Thoracic aorta (tissue), 2 donors: ENCODE measurements around the gene WDFY4. TPM values are rescaled to one million over a fixed set of nuclear protein-coding genes. Genes with fewer than 3 reads are reported as not detected.

ENCODE experiments used
- ATAC-seq: fragments of 150-250 bp; one replicate; pipeline ENCODE4 v1.8.0; 2017; ENCODE audit warnings: low read depth; ENCODE audit not compliant: insufficient number of reproducible peaks, low FRiP score
- DNase-seq: peaks from one replicate; pipeline ENCODE4 v3.0.0-alpha.2; 2020; ENCODE audit warnings: low spot score
- H3K27ac ChIP-seq, 2 donors: fragments of 200-600 bp; sonication (generic); 1 replicate in 1 of 2; 2 replicates in 1 of 2; pipeline ENCODE4 v1.5.1; 2016; ENCODE audit warnings: mild to moderate bottlenecking in 2 of 2, moderate library complexity in 2 of 2
- H3K27me3 ChIP-seq: fragments of 200-600 bp; sonication (generic); replicated peaks from 2 replicates; pipeline ENCODE4 v1.6.0; 2016; ENCODE audit warnings: mild to moderate bottlenecking; ENCODE audit not compliant: insufficient read depth
- H3K36me3 ChIP-seq: fragments of 200-600 bp; sonication (generic); one replicate; pipeline ENCODE4 v1.5.1; 2016
- H3K4me1 ChIP-seq, 2 donors: fragments of 200-600 bp; sonication (generic); 1 replicate in 1 of 2; 2 replicates in 1 of 2; pipeline versions ENCODE4 v1.5.1 to v1.6.0; 2016; ENCODE audit warnings: low read depth in 2 of 2, mild to moderate bottlenecking in 1 of 2; ENCODE audit not compliant: control insufficient read depth in 1 of 2
- H3K4me3 ChIP-seq: fragments of 200-600 bp; sonication (generic); 2 replicates; pipeline ENCODE4 v1.5.1; 2016; ENCODE audit warnings: mild to moderate bottlenecking
- H3K9me3 ChIP-seq: fragments of 200-600 bp; sonication (generic); 2 replicates; pipeline ENCODE4 v1.5.1; 2016
- total RNA-seq, 2 donors: library from RNA; depleted of rRNA; stranded (reverse); fragments of >200 nt; gene quantifications; one replicate each; pipeline versions ENCODE4 v1.1.0 to v1.2.3, GENCODE V29; 2016
- TF ChIP-seq, protein P1 (sequence below): fragments of 200-600 bp; sonication (generic); IDR thresholded peaks from one replicate; pipeline ENCODE4 v1.5.1; 2019; ENCODE audit warnings: antibody characterized with exemption

Gene WDFY4
- total RNA-seq, 2 donors from 2014 or later: 10.0 to 14.9 TPM

DNA sequence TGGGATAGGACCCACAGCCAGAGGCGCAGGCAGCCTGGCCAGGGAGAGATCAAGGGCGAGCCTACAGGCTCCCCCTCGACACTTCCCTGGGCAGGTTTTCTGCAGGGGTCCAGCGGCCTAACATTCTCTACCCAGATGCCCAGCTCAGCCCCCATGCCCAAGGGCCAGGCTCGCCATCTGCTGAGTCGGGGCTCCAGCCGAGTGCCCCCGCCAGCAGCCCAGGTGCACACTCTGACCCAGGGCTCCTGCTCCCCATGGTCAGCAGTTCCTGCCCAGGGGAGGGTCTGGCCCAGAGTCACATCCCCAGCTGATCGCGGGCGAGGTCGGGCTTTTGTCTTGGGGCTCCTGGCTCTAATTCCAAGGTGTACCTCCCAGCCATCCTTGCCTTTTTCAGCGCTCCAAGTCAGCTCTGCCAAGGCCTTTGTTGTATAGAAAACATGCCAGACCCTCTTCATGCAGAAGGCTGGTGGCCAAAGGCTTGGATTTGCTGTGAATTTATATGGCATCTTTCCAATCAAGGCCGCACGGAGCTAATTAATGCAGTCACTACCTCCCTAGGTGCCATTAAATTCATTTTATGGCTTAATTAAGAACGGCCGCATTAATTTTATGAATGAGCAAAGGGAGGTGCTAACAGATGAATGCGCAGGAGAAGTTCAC, 134.3 kb downstream of the WDFY4 start:
- no peaks in the 10 kb centered on the region for H3K27me3 ChIP-seq
- no peaks in the 10 kb centered on the region for H3K9me3 ChIP-seq
- DNase-seq (no peak), ATAC-seq (no peak)
- no peak overlapping the region for H3K4me3 ChIP-seq
- no peaks in the 10 kb centered on the region for H3K36me3 ChIP-seq
- TF ChIP-seq, protein P1, sequence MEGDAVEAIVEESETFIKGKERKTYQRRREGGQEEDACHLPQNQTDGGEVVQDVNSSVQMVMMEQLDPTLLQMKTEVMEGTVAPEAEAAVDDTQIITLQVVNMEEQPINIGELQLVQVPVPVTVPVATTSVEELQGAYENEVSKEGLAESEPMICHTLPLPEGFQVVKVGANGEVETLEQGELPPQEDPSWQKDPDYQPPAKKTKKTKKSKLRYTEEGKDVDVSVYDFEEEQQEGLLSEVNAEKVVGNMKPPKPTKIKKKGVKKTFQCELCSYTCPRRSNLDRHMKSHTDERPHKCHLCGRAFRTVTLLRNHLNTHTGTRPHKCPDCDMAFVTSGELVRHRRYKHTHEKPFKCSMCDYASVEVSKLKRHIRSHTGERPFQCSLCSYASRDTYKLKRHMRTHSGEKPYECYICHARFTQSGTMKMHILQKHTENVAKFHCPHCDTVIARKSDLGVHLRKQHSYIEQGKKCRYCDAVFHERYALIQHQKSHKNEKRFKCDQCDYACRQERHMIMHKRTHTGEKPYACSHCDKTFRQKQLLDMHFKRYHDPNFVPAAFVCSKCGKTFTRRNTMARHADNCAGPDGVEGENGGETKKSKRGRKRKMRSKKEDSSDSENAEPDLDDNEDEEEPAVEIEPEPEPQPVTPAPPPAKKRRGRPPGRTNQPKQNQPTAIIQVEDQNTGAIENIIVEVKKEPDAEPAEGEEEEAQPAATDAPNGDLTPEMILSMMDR: no peak
- no peak overlapping the region for H3K27ac ChIP-seq
- H3K4me1 ChIP-seq: no peaks in the 10 kb centered on the region

- no peak for ATAC-seq
- no peaks in the 10 kb centered on the region for H3K36me3 ChIP-seq
- TF ChIP-seq, protein P1: no peak
- no peaks in the 10 kb centered on the region for H3K27me3 ChIP-seq
- H3K9me3 ChIP-seq: no peaks in the 10 kb centered on the region
- no peak overlapping the region for H3K27ac ChIP-seq
- DNase-seq: no peak
- no peaks in the 10 kb centered on the region for H3K4me1 ChIP-seq
- H3K4me3 ChIP-seq: no peak overlapping the region
Measured at GRCh38 chr10:48819783-48820182, 135.1 kb downstream of the WDFY4 start.

- Histone ChIP-seq H3K9me3 (no peaks in the 10 kb centered on the region), H3K27me3 (no peaks in the 10 kb centered on the region), H3K4me3 (no peak overlapping the region), H3K36me3 (no peaks in the 10 kb centered on the region), H3K4me1 (no peaks in the 10 kb centered on the region), H3K27ac (no peak overlapping the region)
- TF ChIP-seq, protein P1: no peak
- ATAC-seq (no peak), DNase-seq (no peak)
Measured at GRCh38 chr10:48820231-48820630, 135.6 kb downstream of the WDFY4 start.

DNA sequence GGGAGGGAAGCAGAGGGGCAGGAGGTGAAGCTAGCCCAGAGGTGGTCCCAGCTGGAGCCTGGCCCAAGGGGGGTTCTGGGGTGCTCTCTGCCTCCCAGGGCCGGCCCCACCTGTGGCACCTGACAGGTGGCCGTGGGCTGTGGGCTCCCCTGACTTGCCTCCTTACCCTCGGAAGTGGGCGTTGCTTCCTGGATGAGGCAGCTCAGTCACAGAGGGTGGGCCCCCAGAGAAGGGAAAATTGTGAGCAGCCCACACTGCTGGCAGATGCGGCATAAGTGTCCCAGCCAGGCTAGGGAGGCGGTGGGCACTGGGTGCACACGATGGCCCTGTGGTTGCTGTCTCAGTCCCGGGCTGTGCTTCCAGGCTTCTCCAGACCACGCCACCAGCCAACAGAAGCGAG, 136.0 kb downstream of the WDFY4 start:
- DNase-seq: no peak
- Histone ChIP-seq H3K27me3 (no peaks in the 10 kb centered on the region), H3K9me3 (no peaks in the 10 kb centered on the region), H3K4me1 (no peaks in the 10 kb centered on the region), H3K4me3 (no peak overlapping the region), H3K27ac (no peak overlapping the region), H3K36me3 (no peaks in the 10 kb centered on the region)
- no peak for ATAC-seq
- TF ChIP-seq, protein P1: no peak

- no peak for ATAC-seq
- H3K9me3 ChIP-seq: no peaks in the 10 kb centered on the region
Measured at GRCh38 chr10:48821111-48821510, 136.4 kb downstream of the WDFY4 start.

More at GRCh38 chr10:48821111-48821510, 136.4 kb downstream of the WDFY4 start:
- Histone ChIP-seq H3K4me3 (no peak overlapping the region), H3K27me3 (no peaks in the 10 kb centered on the region), H3K27ac (no peak overlapping the region), H3K4me1 (no peaks in the 10 kb centered on the region), H3K36me3 (no peaks in the 10 kb centered on the region)
- TF ChIP-seq, protein P1: no peak
- DNase-seq: no peak
